NCI-H524 (cell line): ENCODE measurements around the gene IMMT.
A peak's percentile ranks its signal among the peaks of the same experiment; 100 is the strongest.
"Not testable (repeated sequence)": the region's sequence is repeated elsewhere in the genome, so short reads cannot be mapped to it uniquely, and the experiment has no call there.

Experiments
- DNase-seq, 2 experiments: peaks; one replicate each; lab custom pipeline; 2025; lab: John Stamatoyannopoulos, UW

Gene IMMT

GRCh38 chr2:86195055-86195807 lies at the start of gene IMMT:
Gene IMMT (minus strand): TSS chr2:86195462. CDS start chr2:86195382, 80 bp downstream.
- DNase-seq = peak; percentile 95 to 96

DNA sequence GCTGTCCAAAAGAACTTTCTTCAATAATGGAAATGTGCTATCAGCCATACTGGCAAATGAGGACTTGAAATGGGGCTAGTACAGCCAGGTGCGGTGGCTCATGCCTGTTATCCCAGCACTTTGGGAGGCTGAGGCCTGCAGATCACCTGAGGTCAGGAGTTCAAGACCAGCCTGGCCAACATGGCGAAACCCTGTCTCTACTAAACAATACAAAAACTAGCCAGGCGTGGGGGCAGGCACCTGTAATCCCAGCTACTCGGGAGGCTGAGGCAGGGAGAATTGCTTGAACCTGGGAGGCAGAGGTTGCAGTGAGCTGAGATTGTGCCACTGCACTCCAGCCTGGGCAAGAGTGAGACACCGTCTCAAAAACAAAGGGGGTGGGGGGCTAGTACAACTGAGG lies 49.5 kb upstream of the IMMT start:
- DNase-seq = not testable (repeated sequence)

GRCh38 chr2:86243950-86244733 lies 48.9 kb upstream of the IMMT start:
- no peak for DNase-seq

DNA sequence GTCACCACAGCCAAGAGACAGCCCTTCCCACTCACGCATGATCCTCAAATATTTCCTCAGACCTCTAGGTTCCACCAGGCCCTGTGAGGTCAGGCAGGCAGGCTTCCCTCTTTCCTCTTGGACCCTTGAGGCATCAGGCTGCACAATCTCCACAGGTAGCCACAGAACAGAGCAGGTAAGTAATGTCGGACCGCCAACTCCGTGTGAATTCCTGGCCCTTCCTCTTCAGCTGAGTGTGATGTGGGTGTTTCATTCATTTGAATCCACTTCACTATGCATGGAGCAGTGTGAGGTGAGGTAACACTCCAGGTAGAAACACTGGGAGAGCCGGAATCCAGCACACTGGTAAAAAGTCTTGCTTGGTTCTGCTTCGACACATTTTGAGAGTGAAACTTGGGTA lies 48.0 kb upstream of the IMMT start:
- no peak for DNase-seq

- no peak for DNase-seq
These were observed 46.3 kb upstream of the IMMT start for GRCh38 chr2:86241611-86242010.

- DNase-seq = no peak
These were observed 45.0 kb upstream of the IMMT start for GRCh38 chr2:86240251-86240650.

DNA sequence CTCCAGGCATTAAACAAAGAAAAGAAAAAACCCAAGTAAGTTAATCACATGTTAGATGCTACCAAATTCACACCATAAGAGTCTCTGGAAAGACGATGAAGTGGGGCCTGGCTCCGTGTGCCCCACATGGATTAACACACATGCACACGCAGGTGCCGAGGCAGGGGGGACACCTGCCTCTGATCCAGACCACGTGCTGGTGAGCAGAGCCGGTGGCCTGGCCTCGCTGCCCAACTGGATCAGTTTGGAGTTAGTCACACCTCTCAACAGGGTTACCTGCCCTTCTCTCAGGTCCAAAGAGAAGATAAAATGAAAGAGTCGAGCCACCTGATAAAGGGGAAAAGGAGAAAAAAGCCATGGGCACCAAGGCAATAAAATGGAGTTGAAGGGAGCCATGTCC lies 44.5 kb upstream of the IMMT start:
- DNase-seq = no peak

DNA sequence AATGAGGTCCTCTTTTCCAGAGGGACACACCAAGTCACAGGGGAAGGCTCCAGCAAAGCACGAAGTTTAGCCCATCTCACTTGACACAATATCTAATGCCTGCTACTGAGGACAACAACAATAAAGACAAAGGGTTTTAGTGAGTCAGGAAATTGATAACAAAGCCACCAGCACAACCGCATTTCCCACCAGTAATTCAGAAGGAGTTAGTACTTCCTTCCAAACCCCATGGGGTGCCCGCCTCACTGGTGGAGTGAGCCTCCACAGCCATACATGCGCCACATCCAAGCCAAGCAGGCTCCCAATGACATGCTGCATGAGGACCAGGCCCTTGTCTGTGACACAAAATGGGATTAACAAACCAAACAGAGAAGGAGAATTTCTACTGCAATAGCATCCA lies 44.1 kb upstream of the IMMT start:
- DNase-seq = no peak

GRCh38 chr2:86238354-86238753 lies 43.1 kb upstream of the IMMT start:
- no peak for DNase-seq

DNA sequence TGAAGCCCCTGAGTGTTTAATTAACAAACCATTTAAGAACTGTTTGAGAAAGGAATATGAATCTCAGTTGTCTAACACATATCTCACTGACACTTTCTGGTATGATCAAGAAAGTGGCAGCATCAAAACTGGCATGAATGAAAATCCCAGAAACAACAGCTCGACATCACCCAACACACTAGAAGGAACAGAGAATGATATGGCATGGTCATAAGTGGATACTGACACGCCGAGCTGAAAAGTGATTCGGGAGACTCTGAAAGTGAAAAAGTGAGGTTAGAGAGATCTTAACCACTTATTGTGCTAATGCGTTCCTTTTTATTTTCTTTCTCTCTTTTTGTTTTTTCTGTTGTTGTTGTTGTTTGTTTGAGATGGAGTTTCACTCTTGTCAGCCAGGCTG lies 41.9 kb upstream of the IMMT start:
- DNase-seq = no peak

- no peak for DNase-seq
These were observed 40.1 kb upstream of the IMMT start for GRCh38 chr2:86235196-86235980.

DNA sequence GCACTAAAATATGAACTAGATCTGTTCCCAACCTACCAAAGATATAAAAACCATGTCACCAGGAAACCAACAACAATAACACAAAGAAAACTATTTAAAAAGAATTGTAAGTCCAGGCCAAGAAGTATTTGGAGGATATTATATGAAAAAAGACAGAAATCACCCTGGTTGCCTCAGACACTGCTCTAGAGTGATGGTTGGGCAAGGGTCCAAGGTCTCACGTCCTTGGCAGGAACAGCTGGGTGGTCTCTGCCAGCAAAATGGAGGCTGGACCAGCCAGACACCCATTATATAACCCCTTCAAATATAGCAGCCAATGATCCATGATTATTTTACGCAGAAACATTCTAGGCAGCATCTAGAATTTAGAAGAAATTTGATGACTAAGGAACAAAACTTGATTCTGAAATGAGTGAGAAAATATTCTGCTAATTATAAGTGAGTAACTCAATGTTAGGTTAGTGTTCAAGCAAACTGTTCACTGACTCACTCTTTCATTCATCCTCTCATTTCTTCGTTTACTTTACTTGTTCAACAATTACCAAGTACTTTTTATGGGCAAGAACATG lies 39.4 kb upstream of the IMMT start:
- no peak for DNase-seq

DNA sequence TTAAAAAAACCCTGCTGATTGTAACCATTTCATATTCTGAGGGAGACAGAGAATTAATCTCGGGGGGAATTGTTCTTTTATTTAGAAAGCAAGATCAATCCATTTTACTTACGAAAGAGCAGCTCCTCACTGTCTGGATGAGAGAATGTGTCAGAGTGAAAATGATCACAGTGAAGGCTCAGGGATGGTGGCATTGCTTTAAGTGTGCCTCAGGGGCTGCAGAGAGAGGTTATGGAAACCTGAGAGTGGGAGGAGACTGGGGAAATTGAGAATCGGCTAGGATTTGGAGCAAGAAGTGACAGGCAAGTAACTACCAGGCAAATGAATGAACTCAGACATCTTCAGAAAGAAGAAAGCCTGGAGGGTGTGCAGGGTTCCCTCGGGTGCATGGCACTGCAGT lies 38.2 kb upstream of the IMMT start:
- no peak for DNase-seq

- DNase-seq = no peak
These were observed 37.6 kb upstream of the IMMT start for GRCh38 chr2:86232910-86233309.

DNA sequence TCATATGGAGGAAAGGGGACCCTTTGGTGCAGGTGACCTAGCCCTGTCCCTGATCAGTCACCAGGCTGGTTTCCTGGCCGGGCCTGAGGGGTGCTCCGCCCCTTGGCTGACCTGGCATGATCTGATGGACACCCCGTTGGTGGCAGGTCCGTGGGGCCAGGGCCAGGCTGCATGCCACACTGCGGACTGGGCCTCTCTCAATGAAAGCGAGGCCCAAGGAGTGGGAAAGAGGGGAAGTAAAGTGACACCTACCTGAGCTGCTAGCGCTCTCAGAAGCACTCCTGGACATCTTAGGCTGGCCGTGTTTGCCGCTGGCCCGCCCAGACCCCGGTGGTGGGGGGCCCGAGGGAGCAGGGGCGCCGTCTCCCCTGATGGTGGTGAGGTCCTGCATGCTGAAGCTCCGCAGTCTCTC lies 37.1 kb upstream of the IMMT start:
- no peak for DNase-seq

DNA sequence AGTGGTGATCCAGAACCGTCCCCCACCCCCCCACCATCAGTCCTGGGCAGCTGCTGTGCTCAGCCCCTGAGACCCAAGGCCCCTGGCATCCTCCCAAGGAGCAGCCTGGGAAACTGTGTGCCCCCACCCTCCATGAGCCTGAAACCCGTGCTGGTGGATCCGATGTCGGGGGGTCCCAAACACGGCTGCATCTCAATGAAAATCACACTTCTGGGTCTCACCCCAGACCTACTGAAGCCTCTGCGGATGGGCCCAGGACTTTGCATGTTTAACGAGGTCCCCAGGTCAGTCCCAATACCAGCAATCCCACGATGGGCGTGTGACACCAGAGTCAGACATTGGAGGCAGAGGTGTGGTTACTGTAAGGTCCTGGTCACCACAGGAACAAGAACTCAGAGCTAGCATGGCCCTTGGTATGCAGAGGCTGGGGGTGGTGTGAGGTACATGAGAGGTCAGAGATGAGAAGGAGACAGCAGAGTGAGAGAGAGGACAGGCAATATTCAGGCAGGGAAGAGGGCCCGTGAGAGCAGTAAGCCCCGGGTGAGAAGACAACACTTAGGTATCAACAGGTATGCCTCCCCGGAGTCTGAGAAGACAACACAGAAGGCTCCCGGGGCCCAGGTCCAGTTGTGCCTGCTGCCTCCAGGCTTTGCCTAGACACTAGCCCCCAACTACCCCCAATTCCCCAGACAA lies 36.6 kb upstream of the IMMT start:
- DNase-seq = no peak

DNA sequence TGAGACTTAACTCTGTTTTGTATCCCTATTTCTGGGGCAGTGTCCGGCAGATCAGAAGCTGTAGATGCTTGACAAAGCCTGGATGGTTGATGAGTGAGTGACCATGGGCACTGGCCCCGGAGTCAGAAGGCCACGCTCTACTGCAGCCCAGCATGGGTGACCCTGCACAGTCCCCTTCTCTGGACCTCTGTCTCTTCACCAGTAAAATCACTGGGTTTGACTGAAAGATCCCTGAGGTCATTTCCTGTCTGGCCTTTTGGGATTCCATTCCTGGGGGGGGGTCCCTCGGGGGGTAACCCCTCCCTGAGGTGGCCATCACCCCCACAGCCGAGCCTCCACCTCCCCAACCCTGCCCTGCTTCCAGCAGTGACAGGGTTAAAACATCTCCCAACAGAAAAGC lies 35.7 kb upstream of the IMMT start:
- no peak for DNase-seq

- DNase-seq = no peak
These were observed 34.0 kb upstream of the IMMT start for GRCh38 chr2:86229221-86229620.

- not testable (repeated sequence) for DNase-seq
These were observed 33.3 kb upstream of the IMMT start for GRCh38 chr2:86228574-86228973.

DNA sequence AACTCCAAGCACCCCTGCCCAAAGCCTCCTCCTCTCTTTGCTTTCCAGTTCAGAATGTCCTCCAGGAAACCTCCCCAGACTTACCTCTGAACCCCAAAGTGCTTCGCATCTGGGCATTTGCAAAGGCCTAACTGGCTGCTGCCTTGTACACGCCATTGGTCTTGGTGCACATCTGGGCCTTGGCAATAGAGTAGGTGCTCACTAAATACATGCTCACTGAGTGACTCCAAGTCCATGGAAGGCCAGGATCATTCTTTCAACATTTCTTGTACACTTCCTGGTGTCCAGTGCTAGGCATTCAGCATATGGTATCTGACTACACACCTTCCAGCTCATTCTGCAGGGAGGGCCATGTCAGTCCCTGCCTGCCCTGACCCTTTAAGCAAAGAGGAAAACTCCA lies 32.4 kb upstream of the IMMT start:
- no peak for DNase-seq

DNA sequence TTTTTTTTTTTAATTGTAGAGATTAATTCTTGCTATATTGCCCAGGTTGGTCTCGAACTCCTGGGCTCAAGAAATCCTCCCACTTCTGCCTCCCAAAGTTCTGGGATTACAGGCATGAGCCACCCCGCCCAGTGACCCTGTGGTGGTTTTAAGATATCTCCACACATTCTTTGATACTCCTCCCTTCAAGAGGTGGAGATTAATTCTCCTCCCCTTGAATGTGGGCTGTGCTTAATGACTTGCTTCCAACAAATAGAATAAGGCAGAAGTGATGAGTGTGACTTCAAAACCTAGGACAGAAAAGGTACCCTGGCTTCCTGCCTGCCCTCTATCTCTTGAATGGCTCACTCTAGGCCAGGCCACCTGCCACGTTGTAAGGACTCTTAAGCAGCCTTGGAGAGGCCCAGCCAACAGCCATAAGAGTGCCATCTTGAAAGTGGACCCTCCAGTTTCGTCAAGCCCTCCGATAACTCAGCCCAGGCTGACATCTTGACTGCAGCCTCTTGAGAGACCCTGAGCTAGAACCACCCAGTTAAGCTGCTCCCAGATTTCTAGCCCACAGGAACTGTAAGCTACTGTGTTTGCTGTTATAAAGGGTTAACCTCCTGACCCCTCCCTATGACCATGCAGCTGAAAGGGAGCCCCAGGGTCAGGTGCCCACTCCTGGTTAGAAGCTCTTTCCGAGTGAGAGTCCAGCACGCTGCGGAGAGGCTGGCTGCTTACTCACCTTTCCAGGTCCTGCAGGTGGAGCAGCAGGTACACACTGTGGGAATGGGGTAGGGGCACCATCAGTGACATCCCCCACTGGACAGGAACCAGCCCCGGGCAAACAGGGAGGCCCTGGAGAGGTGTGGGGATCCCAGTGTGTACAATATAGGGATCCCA lies 31.6 kb upstream of the IMMT start:
- peak; percentile 36 to 42 for DNase-seq
